ENCODE results near the gene CDK7. TPM values are rescaled to one million over a fixed set of nuclear protein-coding genes. Genes with fewer than 3 reads are reported as not detected.
"Not testable (repeated sequence)": the region's sequence is repeated elsewhere in the genome, so short reads cannot be mapped to it uniquely, and the experiment has no call there.

CDK7 gene
- total RNA-seq, 1 experiment from 2014 or later: 64.3 TPM

DNA sequence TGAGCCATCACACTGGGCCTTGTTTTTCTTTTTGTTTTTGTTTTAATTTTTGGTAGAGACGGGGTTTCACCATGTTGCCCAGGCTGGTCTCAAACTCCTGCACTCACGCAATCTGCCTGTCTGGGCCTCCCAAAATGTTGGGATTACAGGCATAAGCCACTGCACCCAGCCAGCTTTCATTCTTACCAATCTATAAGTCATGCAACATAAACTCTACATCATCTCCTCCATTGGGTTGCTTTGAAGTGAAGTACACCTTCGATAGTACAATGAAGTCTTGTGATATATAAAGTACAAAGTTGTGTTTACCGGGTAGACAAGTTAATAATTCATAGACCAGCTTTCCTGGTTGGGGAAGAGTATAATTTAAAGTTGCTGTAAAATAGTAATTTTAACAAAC, 8.8 kb upstream of the CDK7 start:
- DNase-seq (ENCODE audit: low read depth, low spot score): no peak
- in situ Hi-C loops (cut with HindIII; ENCODE audit: low pct_unique_long_range_greater_than_20kb, low sequenced_read_pairs): no loop called here

DNA sequence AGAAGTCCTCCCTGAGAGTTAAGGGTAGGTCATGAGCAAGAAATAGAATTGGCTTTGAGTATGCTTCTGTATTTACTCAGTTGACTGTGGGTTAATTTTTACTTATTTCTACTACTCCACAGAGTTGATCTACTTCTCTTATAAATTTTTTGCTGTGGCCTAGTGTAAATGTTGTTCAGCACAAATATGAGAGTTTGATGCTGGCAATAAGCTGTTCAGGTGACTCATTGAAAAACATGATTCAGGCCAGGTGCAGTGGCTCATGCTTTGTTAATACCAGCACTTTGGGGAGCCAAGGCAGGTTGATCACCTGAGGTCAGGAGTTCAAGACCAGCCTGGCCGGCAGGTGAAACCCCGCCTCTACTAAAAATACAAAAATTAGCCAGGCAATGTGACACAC, 4.5 kb upstream of the CDK7 start:
- in situ Hi-C loops (cut with HindIII; ENCODE audit: low pct_unique_long_range_greater_than_20kb, low sequenced_read_pairs): no loop called here
- DNase-seq (ENCODE audit: low read depth, low spot score): no peak

DNA sequence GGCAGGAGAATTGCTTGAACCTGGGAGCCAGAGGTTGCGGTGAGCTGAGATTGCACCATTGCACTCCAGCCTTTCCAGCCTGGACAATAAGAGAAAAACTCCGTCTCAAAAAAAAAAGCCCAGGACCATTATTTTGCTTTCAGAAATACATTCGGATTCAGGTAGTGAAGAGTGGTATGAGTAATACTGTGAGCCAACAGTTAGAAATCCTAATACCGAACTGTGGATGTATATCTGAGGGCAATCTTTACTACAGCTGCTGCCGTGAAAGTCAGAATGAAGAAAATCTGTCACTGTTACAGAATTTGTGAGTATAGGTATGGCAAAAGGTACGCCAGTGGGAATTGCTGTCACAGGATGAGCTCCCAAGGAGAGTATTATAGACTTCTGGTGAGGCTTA, 3.4 kb upstream of the CDK7 start:
- in situ Hi-C loops (cut with HindIII; ENCODE audit: low pct_unique_long_range_greater_than_20kb, low sequenced_read_pairs): no loop called here
- DNase-seq (ENCODE audit: low read depth, low spot score): no peak

DNA sequence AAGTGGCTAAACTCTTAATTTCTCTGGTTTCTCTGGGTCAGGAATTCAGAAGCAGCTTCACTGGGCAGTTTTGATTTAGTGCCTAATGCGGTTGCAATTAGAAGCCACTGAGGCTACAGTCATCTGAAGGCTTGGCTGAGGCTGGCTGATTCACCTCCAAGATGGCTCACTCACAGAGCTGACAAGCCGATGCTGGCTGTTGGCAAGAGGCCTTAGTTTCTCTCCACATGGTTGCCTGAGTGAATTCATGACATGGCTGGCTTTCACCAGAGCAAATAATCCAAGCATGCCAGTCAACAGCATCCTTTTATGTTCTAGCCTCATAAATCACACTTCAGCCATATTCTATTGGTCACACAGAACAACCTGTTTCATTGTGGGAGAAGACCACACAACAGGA, 2.8 kb upstream of the CDK7 start:
- in situ Hi-C loops (cut with HindIII; ENCODE audit: low pct_unique_long_range_greater_than_20kb, low sequenced_read_pairs): no loop called here

DNA sequence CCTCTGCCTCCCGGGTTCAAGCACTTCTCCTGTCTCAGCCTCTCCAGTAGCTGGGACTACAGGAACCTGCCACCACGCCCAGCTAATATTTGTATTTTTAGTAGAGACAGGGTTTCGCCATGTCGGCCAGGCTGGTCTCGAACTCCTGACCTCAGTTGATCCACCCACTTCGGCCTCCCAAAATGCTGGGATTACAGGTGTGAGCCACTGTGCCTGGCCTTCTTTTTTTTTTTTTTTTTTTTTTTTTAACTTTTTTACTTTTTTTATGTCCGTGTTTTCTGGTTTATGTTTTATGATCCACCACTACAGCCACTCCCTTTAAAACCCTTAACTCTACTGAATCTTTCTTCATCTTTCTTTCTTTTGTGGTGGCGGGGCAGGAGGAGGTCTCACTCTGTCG, 2.0 kb downstream of the CDK7 start:
- DNase-seq (ENCODE audit: low read depth, low spot score); in situ Hi-C loops (cut with HindIII; ENCODE audit: low pct_unique_long_range_greater_than_20kb, low sequenced_read_pairs): not testable (repeated sequence)

More for the DNA sequence above, 2.8 kb upstream of the CDK7 start:
- no peak for DNase-seq (ENCODE audit: low read depth, low spot score)

DNA sequence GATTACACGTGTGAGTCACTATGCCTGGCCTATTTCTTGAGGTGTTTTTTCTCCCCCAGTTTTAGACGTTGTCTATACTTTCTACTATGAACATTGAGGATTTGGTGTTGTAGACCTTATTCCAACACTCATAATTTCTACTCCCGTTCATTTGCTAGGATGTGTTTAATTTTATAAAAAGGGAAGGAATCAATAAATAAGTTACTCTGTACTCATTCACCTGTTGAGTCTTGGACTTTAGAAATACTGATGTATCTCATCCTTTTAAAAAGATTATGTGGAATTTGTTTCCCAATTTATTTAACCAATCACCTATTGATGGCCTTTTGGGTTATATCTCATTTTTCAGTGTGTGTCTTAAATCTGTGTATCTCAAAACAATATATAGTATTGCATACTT, 3.2 kb downstream of the CDK7 start:
- in situ Hi-C loops (cut with HindIII; ENCODE audit: low pct_unique_long_range_greater_than_20kb, low sequenced_read_pairs): no loop called here

DNA sequence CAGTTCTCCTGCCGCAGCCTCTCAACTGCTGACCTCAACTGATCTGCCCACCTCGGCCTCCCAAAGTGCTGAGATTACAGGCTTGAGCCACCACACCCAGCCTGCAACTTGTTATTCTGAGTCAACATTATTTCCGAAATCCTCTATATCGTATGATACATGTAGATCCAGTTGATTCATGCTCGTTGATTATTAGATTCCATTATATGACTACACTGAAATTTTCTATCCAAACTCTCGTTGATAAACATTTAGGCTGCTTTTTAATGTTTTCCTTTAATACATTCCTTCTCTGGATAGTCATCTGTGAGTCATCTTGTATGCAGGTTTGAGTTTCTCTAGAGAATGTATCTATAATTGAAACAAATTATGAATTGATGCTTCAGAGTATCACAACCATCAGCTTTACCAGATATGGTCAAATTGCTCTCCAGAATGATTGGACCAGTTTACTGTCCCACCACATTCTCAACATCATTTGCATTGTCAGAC, 4.1 kb downstream of the CDK7 start:
- in situ Hi-C loops (cut with HindIII; ENCODE audit: low pct_unique_long_range_greater_than_20kb, low sequenced_read_pairs): no loop called here
- DNase-seq (ENCODE audit: low read depth, low spot score): no peak

More for the DNA sequence above, 3.2 kb downstream of the CDK7 start:
- DNase-seq (ENCODE audit: low read depth, low spot score): no peak

DNA sequence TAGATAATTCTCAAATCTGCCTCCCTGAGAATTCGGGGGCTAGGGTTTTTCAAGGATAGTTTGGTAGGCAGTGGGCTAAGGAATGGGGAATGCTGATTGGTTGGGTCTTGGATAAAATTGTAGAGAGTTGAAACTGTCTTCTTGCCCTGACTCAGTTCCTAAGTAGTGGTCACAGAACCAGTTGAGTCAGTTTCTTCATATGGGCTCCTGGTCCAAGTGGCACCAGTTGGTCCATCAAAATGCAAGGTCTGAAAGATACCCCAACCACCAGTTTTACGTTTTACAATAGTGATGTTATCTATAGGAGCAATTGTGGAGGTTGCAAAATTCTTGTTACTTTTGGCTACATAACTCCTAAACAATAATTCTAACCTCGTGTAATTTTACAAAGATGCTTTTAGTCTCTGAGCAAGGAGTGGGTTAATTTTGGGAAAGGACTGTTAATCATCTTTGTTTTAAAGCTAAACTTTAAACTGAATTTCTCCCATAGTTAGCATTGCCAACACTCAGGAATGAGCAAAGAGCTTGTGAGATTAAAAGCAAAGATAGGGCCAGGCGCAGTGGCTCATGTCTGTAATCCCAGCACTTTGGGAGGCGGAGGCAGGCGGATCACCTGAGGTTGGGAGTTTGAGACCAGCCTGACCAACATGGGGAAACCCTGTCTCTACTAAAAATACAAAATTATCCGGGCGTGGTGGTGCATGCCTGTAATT, 7.7 kb downstream of the CDK7 start:
- no peak for DNase-seq (ENCODE audit: low read depth, low spot score)
- in situ Hi-C loops (cut with HindIII; ENCODE audit: low pct_unique_long_range_greater_than_20kb, low sequenced_read_pairs): no loop called here

DNA sequence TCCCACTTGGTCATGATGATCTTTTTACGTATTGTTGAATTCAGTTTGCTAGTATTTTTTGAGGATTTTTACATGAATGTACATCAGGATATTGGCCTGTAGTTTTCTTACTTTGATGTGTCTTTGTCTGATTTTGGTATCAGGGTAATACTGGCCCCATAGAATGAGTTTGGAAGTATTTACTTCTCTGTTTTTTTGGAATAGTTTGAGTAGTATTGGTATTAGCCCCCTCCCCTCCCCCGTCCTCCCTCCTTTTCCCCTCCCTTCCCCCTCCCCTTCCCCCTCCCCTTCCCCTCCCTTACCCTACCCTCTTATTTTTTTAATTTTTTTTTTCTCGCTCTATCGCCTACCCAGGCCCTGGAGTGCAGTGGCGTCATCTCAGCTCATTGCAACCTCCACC, 10.3 kb downstream of the CDK7 start:
- in situ Hi-C loops (cut with HindIII; ENCODE audit: low pct_unique_long_range_greater_than_20kb, low sequenced_read_pairs): no loop called here
- no peak for DNase-seq (ENCODE audit: low read depth, low spot score)

DNA sequence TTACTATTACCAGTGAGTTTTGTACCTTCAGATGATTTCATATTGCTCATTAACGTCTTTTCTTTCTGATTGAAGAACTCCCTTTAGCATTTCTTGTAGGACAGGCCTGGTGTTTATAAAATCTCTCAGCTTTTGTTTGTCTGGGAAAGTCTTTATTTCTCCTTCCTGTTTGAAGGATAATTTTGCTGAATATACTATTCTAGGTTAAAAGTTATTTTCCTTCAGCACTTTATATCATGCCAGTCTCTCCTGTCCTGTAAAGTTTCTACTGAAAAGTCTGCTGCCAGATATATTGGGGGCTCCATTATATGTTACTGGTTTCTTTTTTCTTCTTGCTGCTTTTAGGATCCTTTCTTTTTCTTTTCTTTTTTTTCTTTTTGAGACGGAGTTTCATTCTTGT, 13.3 kb downstream of the CDK7 start:
- in situ Hi-C loops (cut with HindIII; ENCODE audit: low pct_unique_long_range_greater_than_20kb, low sequenced_read_pairs): no loop called here
- DNase-seq (ENCODE audit: low read depth, low spot score): no peak

DNA sequence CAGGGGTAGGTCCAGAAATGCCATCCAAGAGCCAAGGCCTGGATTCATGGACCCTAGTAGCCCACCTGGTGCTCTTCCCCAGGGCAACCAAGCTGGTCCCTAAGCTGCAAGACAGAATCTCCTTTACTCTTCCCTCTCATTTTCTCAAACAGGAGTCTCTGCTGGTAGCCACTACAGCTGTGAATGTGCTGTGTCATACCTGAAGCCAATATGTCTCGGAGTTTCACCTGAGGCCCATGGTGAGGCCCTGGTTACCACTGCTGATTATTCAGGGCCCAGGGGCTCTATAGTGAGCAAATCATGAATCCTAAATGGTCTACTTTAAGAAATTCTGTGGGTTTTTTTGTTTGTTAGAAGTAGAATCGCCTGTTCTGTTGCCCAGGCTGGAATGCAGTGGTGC, 15.9 kb downstream of the CDK7 start:
- in situ Hi-C loops (cut with HindIII; ENCODE audit: low pct_unique_long_range_greater_than_20kb, low sequenced_read_pairs): no loop called here
- no peak for DNase-seq (ENCODE audit: low read depth, low spot score)

DNA sequence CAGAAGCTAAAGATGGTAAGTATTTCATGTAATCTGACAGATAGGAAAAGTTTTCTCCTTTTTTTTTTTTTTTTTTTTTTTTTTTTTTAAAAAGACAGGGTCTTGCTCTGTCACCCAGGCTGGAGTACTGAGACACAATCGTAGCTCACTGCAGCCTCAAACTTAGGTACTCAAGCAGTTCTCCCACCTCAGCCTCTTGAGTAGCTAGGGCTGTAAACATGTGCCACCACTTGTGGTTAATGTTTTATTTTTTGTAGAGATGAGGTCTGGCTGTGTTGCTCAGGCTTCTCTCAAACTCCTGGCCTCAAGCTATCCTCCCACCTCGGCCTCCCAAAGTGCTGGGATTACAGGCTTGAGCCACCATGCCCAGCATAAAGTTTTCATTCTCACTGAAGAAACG, 17.8 kb downstream of the CDK7 start:
- in situ Hi-C loops (cut with HindIII; ENCODE audit: low pct_unique_long_range_greater_than_20kb, low sequenced_read_pairs): no loop called here
- DNase-seq (ENCODE audit: low read depth, low spot score): no peak

DNA sequence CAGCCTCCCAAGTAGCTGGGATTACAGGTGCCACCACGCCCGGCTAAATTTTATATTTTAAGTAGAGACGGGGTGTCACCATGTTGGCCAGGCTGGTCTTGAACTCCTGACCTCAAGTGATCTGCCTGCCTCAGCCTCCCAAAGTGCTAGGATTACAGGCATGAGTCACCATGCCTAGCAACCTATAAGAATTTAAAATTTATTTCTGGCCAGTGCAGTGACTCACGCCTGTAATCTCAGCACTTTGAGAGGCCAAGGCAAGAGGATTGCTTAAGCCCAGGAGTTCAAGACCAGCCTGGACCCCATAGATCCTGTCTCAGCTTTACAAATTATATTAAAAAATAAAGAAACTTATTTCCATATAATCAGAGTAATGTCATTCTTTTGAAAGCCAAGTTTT, 21.3 kb downstream of the CDK7 start:
- in situ Hi-C loops (cut with HindIII; ENCODE audit: low pct_unique_long_range_greater_than_20kb, low sequenced_read_pairs); DNase-seq (ENCODE audit: low read depth, low spot score): not testable (repeated sequence)

DNA sequence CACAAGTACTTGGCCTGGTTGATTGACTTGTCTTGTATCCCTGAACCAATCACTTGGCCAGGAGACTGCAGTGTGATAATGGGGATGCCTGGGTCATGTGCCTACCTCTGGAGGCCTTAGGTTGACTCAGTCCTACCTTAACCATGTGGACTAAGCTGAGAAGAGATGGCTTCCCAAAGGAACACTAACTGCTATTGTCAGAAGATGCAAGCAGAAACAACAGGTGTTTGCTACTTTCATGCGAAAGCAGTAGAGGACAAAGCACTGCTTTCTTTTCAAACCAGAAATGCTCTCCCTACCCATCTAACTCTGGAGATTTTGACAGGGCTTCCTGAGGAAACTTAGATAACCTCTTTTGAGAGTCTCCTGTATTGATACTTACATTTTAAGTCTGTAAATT, 22.9 kb downstream of the CDK7 start:
- DNase-seq (ENCODE audit: low read depth, low spot score): no peak
- in situ Hi-C loops (cut with HindIII; ENCODE audit: low pct_unique_long_range_greater_than_20kb, low sequenced_read_pairs): no loop called here

DNA sequence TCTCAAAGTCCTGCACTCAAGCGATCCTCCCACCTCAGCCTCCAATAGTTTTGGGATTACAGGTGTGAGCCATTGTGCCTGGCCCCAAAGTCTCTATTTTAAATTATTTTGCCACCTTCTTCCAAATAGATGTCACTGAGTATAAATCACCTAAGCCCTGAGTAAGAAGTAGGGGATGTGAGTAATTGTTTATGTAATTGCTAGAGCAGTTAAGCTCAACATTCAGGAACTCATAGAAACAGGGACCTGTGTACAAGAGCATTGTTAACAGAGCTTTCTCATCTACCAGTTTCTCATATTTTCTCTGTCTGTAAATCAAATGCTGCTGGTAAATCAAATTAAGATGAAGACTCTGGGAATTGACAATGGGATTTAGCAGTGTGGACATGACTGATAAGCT, 26.3 kb downstream of the CDK7 start:
- in situ Hi-C loops (cut with HindIII; ENCODE audit: low pct_unique_long_range_greater_than_20kb, low sequenced_read_pairs): no loop called here
- no peak for DNase-seq (ENCODE audit: low read depth, low spot score)

DNA sequence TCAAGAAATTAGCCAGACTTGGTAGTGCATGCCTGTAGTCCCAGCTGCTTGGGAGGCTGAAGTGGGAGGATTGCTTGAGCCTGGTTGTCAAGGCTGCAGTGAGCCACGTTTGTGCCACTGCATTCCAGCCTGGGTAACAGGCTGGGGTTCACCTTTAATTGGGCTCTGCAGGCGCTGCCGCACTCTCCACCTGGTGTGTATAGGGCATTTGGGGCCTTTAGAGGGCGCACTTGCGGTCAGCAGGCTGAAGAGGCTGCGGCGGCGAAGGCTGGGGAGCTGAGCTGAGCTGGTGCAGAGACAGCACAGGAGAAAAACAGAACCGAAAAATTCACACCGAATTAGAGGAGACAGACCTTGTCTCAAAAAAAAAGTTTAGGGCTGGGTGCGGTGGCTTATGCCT, 31.2 kb downstream of the CDK7 start:
- peak; percentile 40 for DNase-seq (ENCODE audit: low read depth, low spot score)
- in situ Hi-C loops (cut with HindIII; ENCODE audit: low pct_unique_long_range_greater_than_20kb, low sequenced_read_pairs): no loop called here

DNA sequence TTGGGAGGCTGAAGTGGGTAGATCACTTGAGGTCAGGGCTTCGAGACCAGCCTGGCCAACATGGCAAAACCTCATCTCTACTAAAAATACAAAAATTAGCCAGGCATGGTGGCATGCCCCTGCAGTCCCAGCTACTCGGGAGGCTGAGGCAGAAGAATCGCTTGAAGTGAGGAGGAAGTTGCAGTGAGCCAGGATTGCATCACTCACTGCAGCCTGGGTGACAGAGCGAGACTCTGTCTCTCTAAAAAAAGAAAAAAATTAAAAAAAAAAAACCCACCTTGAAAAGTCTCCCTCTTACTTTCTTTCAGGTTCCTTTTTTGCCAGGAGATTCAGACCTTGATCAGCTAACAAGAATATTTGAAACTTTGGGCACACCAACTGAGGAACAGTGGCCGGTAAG, 34.2 kb downstream of the CDK7 start:
- in situ Hi-C loops (cut with HindIII; ENCODE audit: low pct_unique_long_range_greater_than_20kb, low sequenced_read_pairs): no loop called here
- DNase-seq (ENCODE audit: low read depth, low spot score): no peak

DNA sequence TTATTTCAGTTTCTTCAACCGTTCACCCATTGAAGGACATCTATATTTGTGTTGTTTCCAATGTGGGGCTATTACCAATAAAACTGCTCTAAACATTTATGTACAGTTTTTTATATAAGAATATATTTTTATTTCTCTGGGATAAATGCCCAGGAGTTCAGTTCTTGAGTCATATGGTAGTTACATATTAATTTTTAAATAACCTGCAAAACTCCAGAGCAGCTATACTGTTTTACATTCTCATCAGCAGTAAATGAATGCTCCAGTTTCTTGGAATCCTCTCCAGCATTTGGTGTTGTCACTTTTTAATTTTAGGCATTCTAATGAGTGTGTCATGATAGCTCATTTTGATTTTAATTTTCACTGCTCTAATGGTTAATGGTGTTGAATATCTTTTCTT, 36.2 kb downstream of the CDK7 start:
- DNase-seq (ENCODE audit: low read depth, low spot score): no peak
- in situ Hi-C loops (cut with HindIII; ENCODE audit: low pct_unique_long_range_greater_than_20kb, low sequenced_read_pairs): no loop called here

DNA sequence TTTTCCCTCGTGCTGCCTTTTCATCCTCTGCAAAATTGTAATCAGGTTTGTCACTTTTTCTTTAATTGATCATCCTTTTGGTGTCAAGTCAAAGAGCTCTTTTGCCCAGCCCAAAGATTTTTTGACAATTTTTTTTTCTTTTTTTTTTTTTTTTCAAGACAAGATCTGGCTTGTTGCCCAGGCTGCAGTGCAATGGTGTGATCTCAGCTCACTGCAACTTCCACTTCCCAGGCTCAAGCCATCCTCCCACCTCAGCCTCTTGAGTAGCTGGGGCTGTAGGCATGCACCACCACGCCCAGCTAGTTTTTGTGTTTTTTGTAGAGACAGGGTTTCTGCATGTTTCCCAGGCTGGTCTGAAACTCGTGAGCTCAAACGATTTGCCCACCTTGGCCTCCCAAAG, 36.7 kb downstream of the CDK7 start:
- in situ Hi-C loops (cut with HindIII; ENCODE audit: low pct_unique_long_range_greater_than_20kb, low sequenced_read_pairs): no loop called here
- DNase-seq (ENCODE audit: low read depth, low spot score): no peak

DNA sequence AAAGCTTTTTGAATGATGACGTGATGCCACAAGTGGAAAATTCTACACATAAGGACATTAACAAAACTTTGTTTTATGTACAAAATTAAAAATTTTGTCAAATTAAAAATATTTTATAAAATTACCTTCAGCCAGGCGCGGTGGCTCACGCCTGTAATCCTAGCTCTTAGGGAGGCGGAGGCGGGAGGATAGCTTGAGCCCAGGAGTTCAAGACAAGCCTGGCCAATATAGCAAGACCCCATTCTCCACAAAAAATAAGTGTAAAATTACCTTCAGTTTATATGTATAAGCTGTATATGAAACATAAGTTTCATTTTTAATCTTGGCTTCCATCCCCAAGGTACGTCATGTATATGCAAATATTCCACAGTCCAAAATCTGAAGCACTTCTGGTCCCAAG, 40.9 kb downstream of the CDK7 start:
- no peak for DNase-seq (ENCODE audit: low read depth, low spot score)
- in situ Hi-C loops (cut with HindIII; ENCODE audit: low pct_unique_long_range_greater_than_20kb, low sequenced_read_pairs): no loop called here

All from SK-MEL-5 (cell line).